GM12865 (cell line): ENCODE measurements around the gene MXRA8.

Experiments
- DNase-seq: peaks from one replicate; pipeline ENCODE4 v3.0.0; 2010; ENCODE audit warnings: low read depth
- H3K4me3 ChIP-seq: 2 replicates; pipeline ENCODE4 v1.5.1; 2011; ENCODE audit warnings: mild to moderate bottlenecking, low read depth, low read length, control low read depth
- TF ChIP-seq, protein P1 (sequence below): IDR thresholded peaks from 2 replicates; pipeline ENCODE4 v1.5.1; 2011; ENCODE audit warnings: low read length, control low read depth, low read depth, inconsistent platforms; ENCODE audit not compliant: insufficient read depth; ENCODE audit errors: missing control alignments

Gene MXRA8

DNA sequence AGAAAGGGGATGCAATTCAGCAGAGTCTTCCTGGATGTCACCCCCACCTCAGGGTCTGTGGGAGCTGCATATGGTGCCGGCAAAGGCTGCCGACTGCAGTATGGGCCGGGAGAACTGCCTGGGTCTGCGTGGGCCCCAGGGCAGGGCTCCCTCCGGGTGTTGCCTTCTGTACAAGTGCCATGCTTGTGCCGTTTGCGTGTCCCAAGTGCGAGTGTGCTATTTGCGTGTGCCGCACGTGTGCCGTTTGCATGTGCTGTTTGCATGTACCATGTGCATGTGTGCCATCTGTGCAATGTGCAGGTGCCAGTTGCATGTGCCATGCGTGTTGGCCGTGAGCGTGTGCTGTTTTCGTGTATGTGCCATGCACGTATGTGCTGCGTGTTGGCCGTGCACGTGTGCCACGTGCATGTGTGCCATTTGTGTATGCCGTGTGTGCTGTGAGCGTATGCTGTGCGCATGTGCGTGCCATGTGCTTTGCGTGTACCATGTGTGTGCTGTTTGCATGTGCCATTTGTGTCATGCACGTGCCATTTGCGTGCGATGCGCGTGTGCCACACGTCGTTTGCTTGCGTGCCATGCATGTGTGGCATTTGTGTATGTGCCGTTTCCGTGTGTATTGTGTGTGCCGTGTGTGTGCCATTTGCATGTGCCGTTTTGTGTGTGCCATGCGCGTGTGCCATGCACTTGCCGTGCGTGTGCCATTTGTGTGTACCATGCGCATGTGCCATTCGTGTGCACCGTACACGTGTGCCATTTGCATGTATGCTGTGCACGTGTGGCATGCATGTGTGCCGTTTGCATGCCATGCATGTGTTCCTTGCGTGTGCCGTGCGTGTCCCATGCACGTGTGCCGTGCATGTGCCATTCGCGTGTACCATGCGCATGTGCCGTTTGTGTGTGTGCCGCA lies 28.8 kb downstream of the MXRA8 start:
- TF ChIP-seq, protein P1, sequence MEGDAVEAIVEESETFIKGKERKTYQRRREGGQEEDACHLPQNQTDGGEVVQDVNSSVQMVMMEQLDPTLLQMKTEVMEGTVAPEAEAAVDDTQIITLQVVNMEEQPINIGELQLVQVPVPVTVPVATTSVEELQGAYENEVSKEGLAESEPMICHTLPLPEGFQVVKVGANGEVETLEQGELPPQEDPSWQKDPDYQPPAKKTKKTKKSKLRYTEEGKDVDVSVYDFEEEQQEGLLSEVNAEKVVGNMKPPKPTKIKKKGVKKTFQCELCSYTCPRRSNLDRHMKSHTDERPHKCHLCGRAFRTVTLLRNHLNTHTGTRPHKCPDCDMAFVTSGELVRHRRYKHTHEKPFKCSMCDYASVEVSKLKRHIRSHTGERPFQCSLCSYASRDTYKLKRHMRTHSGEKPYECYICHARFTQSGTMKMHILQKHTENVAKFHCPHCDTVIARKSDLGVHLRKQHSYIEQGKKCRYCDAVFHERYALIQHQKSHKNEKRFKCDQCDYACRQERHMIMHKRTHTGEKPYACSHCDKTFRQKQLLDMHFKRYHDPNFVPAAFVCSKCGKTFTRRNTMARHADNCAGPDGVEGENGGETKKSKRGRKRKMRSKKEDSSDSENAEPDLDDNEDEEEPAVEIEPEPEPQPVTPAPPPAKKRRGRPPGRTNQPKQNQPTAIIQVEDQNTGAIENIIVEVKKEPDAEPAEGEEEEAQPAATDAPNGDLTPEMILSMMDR: no peak
- no peak for DNase-seq
- H3K4me3 ChIP-seq: no peak overlapping the region

DNA sequence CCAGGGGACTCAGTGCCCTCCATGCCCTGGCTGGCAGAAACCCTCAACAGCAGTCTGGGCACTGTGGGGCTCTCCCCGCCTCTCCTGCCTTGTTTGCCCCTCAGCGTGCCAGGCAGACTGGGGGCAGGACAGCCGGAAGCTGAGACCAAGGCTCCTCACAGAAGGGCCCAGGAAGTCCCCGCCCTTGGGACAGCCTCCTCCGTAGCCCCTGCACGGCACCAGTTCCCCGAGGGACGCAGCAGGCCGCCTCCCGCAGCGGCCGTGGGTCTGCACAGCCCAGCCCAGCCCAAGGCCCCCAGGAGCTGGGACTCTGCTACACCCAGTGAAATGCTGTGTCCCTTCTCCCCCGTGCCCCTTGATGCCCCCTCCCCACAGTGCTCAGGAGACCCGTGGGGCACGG lies 30.1 kb downstream of the MXRA8 start:
- no peak overlapping the region for H3K4me3 ChIP-seq
- TF ChIP-seq, protein P1: no peak
- DNase-seq: no peak

DNA sequence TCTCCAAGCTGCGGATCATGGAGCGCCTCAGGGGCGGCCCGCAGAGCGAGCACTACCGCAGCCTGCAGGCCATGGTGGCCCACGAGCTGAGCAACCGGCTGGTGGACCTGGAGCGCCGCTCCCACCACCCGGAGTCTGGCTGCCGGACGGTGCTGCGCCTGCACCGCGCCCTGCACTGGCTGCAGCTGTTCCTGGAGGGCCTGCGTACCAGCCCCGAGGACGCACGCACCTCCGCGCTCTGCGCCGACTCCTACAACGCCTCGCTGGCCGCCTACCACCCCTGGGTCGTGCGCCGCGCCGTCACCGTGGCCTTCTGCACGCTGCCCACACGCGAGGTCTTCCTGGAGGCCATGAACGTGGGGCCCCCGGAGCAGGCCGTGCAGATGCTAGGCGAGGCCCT lies 31.1 kb downstream of the MXRA8 start:
- TF ChIP-seq, protein P1: no peak
- no peak overlapping the region for H3K4me3 ChIP-seq
- DNase-seq: no peak

DNA sequence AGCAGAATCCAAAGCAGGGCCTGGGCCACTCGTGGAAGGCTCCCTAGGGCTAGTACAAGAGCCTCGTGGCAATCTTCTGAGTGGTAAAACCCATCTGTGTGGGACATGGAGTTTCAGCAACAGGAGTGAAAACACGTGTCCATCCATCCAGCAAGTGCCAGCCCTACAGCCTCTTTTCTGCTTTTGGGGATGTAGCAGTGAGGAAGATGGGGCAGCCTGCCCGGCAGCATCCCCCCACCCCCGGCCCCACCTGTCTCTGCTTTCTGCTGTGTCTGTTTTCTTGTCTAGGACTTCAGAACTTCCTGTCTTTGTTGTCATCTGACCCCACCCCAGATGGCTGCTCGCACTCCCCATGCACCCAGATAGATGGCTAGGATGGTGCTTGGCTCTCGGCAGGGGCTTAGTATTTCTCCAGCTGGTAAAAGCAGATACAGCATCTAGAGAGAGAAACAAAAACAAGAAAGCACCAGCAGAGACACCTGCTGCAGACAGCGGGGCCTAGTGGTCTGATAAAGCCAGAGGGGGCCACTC lies 32.2 kb downstream of the MXRA8 start:
- DNase-seq: no peak
- TF ChIP-seq, protein P1: no peak
- H3K4me3 ChIP-seq: peak overlapping the region; percentile 92; the same call in 1 of the 2 replicates

DNA sequence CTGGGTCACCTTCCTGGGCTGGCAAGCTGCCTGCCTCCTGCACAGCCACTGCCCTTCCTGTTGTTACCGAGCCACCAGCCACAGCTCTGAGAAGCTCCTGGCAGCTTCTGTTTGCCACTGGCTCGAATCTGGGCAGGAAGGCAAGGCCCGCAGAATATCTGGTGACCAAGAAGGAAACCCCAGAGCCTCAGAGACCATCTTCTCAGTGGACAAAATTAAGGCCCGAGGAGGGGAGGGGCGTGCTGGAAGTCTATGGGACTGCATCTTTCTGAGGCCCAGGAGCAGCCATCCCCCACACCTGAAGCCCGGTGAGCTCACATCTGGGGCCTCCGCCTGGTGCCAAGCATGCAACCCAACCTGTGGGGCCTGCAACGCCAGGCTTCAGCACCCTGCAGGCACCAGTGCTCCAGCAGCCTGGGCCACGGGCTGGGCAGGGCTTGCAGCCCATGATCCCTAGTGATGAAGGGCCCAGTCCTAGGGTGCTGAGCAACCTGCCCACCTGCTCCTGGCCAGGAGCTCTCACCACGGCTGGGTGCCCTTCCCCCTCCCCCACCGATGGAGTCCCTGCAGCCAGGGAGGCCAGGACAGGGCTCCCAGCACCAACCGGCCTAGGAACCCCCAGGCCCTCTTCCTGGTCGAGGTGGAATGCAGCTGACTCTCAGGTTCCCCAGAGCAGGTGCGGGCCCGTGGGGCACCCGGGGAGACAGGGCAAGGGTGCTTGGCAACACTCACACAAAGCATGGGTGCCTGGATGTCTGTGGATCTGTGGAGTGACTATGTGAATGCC lies 32.9 kb downstream of the MXRA8 start:
- DNase-seq: no peak
- peak overlapping the region; percentile 92 for H3K4me3 ChIP-seq
- TF ChIP-seq, protein P1: no peak

DNA sequence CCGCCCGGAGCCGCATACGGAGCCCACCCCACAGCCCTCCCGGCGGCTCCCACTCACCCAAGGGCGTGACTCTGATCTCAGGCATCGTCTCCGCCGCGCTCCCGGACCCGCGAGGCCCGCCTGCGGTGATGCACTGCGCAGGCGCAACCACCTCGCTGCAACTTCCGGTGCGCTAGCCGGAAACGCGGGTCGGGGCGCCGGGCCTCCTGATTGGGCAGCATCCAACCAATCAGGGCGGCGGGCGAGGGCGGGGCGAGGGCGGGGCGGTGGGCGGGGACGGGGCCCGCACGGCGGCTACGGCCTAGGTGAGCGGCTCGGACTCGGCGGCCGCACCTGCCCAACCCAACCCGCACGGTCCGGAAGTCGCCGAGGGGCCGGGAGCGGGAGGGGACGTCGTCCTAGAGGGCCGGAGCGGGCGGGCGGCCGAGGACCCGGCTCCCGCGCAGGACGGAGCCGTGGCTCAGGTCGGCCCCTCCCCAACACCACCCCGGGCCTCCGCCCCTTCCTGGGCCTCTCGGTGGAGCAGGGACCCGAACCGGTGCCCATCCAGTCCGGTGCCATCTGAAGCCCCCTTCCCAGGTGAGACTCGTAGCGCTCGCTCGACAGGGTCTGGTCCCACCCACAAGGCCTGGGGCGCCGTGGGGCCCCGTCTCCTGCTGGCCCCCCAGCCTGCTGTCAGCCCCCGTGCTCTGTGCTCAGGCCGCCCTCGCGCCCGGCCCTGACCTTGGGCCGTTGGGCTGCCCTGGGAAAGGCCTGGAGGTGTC lies 33.6 kb downstream of the MXRA8 start, which contains the start of the genes CPTP and INTS11:
TSS of gene CPTP (plus strand) at position 279 of the 764 bp plus-strand sequence. CDS start 2,109 bp downstream, outside the sequence.
TSS of gene INTS11 (minus strand) at position 137 of the 764 bp plus-strand sequence. CDS start at position 85, 52 bp downstream.
- H3K4me3 ChIP-seq: peak within 1 kb of the TSS; percentile 92
- DNase-seq: peak; percentile 96
- TF ChIP-seq, protein P1: no peak
